HG02678 (cell line): ENCODE measurements around the gene HAUS6.
"Not testable (repeated sequence)": the region's sequence is repeated elsewhere in the genome, so short reads cannot be mapped to it uniquely, and the experiment has no call there.

ENCODE experiments used
- ATAC-seq: cut with Tn5 transposase; IDR thresholded peaks from one replicate; pipeline ENCODE4 v1.9.1; 2021; ENCODE audit warnings: mild to moderate bottlenecking, moderate library complexity; ENCODE audit not compliant: unreplicated experiment

Gene HAUS6

DNA sequence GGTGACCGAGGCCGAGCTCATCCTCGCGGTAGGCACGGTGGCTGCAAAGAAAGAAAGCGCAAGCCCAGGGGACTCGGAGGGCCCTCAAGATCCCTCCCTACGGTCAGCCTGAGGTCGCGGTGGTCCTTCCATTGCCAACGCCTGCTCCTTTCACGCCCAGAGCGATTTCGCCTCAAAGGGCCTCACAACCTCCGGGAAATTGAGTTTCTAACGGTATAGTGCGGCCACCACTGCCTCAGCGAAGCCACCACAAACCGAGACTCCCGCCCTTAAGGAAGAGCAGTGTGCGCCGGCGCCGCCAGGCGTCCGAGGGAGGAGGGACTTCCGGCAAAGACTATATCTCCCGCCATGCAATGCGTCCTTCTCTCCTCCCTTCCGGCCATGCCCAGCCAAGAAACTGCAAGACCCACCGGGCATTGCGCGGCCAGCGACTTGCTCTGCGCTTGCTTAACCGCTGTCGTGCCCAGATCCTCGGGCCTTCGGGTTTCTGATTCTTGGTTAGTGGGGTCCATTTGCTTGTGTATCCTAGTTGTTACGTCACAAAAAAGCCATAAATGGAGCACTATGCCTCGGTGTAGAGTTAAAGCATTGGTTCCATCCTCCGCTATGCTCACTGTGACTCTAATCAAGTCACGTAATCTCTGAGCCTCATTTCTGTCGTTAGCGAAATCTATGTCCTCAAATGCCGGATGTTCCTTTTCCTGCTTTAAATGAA is at the start of gene HAUS6:
HAUS6 (minus strand) TSS at position 274 of the 715 bp plus-strand sequence; CDS start at position 21, 253 bp downstream.
- peak; percentile 98 for ATAC-seq

- ATAC-seq = not testable (repeated sequence)
Observed at GRCh38 chr9:19152160-19152498, 49.4 kb upstream of the HAUS6 start.

DNA sequence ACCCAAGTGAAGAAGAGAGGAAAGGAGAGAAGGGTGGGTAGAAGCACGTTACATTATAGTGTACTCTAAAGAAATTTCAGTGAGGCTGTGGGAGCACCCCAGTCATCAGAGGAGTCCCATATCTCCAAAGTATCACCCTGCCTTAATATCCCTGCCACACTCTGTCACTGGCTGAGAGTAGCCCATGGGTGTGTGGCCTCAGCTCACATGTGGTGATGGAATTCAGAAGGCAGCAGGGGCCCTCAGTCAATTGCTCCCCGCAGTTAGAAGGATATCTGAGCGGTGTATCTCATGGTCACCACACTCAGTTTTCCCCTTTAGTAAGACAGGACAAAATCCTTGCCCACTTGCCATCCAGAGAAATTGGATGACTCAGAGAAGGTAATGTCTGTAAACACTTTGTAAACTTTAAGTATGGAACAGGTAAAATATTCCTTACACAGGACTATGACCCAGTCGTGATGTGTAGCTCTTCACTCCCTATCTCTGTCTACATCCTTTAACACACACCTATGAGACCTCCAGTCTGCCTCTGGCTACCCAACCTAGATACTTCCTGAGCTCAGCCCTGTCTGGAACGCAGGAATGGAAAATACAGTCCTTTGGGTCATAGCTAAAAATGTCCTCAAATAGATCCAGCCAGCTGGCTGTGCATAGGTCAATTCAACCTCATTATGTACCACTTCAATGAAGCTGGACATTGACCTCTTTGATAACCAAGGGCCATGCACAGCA is 48.9 kb upstream of the HAUS6 start:
- no peak for ATAC-seq

GRCh38 chr9:19149230-19149629 is 46.5 kb upstream of the HAUS6 start:
- no peak for ATAC-seq

GRCh38 chr9:19148187-19148586 is 45.5 kb upstream of the HAUS6 start:
- no peak for ATAC-seq

GRCh38 chr9:19146441-19147024 is 43.8 kb upstream of the HAUS6 start:
- ATAC-seq = no peak

DNA sequence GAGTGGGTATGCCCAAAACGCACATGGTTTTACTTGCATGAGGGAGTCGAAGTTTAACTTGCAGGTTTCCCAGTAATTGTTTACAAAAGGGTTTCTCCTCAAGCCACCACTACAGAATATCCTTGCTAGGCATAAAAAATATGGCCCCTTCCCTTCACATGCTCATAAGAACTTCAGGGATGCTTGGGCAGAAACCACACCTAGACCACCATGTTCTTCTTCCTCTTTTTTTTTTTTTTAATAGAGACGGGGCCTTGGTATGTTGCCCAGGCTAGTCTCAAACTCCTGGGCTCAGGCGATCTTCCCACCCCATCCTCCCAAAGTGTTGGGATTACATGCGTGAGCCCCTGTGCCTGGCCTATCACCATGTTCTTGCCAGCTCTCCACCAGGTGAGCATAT is 43.2 kb upstream of the HAUS6 start:
- no peak for ATAC-seq

DNA sequence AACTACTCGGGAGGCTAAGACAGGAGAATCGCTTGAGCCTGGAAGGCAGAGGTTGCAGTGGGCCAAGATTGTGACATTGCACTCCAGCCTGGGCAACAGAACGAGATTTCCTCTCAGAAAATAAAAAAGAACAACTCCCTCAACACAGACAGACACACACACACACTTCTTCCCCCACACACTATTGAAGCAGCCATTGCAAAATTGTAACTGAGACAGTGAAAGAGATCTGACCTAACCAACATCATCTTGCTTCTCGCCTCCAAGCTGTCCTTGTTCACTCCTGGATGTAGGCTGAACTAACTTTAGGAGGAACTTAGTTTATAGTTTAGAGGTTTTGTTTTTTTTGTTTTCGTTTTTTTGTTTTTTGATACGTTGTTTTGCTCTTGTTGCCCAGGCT is 37.6 kb upstream of the HAUS6 start:
- ATAC-seq = no peak

- ATAC-seq = no peak
Observed at GRCh38 chr9:19138084-19138483, 35.4 kb upstream of the HAUS6 start.

- no peak for ATAC-seq
Observed at GRCh38 chr9:19137282-19137681, 34.6 kb upstream of the HAUS6 start.

- no peak for ATAC-seq
Observed at GRCh38 chr9:19136129-19136528, 33.4 kb upstream of the HAUS6 start.

- no peak for ATAC-seq
Observed at GRCh38 chr9:19133549-19134345, 31.0 kb upstream of the HAUS6 start.

DNA sequence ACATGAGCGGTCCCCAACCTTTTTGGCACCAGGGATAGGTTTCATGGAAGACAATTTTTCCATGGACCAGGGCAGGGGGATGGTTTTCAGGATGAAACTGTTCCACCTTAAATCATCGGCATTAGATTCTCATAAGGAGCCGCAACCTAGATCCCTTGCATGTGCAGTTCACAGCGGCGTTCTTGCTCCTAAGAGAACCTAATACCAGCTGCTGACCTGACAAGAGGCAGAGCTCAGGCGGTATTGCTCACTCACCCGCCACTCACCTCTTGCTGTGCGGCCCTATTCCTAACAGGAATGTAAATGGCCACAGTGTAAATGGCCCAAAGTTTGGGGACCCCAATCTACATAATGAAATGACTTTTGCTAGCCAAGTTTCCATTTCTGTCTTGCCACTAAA is 27.7 kb upstream of the HAUS6 start:
- ATAC-seq = no peak

DNA sequence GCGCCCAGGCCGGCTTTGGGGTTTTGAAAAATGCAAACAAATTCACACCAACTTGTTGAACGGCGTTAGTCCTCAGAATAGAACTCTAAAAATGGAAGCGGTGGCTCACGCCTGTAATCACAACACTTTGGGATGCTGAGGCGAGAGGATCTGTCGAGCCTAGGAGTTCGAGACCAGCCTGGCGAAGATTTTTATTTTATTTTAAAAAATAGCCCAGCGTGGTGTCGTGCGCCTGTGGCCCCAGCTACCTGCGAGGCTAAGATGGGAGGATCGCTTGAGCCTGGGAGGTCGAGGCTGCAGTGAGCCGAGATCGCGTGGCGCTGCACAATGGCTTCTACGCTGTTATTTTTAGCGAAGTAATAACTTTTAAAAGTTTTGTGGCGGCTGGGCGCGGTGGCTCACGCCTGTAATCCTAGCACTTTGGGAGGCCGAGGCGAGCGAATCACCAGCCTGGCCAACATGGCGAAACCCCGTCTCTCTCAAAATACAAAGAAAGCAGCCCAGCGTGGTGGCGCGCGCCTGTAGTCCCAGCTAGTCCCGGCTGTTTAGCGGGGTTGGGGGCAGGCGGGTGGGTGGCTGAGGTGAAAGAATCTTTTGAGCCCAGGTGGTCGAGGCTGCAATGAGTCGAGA is 25.3 kb upstream of the HAUS6 start:
- ATAC-seq = peak; percentile 9

GRCh38 chr9:19124430-19124793 is 21.7 kb upstream of the HAUS6 start:
- ATAC-seq = no peak

- no peak for ATAC-seq
Observed at GRCh38 chr9:19122490-19123042, 19.9 kb upstream of the HAUS6 start.

GRCh38 chr9:19120877-19121276 is 18.2 kb upstream of the HAUS6 start:
- ATAC-seq = no peak

- no peak for ATAC-seq
Observed at GRCh38 chr9:19119801-19120440, 17.2 kb upstream of the HAUS6 start.

DNA sequence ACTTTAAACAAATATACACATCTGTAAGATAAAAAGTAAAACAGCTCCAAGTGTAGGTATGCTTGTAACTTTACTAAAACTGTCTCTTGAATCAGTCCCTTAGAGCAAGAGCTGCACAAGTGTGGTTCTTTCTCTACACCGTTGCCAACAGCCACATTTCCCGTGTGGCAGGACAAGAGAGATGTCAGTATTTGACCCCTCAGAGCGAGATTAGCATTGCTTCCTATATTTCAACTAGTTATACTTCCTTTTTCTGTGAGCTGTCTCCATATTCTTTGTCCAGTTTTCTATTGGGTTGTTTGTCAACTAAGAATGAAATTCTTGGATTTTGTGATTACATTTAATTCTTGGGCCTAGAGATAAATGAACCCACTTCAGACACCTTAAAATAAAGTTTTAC is 16.5 kb upstream of the HAUS6 start:
- no peak for ATAC-seq

DNA sequence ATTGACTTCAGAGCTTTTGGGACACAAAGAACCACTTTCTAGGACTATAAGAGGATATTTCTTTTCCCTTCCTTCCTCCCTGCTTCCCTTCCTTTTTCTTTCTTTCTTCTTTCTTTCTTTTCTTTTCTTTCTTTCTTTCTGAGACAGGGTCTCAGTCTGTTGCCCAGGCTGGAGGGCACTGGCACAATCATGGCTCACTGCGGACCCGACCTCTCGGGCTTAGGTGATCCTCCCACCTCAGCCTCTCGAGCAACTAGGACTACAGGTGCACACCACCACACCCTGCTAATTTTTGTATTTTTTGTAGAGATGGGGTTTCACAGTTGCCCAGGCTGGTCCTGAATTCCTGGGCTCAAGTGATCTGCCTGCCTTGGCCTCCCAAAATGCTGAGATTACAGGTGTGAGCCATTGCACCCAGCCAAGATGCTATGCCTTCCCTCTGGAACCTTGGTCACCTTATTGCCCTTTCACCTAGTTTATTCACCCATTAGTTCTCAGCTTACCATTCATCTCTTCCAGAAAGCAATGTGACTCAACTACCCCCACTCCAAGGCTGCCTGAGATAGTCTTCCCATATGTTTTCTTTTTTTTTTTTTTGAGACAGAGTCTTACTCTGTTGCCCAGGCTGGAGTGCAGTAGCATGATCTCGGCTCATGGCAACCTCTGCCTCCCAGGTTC is 14.5 kb upstream of the HAUS6 start:
- no peak for ATAC-seq
